ENCODE data around the gene ZNF564. TPM values are rescaled to one million over a fixed set of nuclear protein-coding genes. Genes with fewer than 3 reads are reported as not detected.

The ZNF564 gene
- total RNA-seq, 4 donors from 2014 or later, result 10.7 to 15.0 (median 14.3) TPM

DNA sequence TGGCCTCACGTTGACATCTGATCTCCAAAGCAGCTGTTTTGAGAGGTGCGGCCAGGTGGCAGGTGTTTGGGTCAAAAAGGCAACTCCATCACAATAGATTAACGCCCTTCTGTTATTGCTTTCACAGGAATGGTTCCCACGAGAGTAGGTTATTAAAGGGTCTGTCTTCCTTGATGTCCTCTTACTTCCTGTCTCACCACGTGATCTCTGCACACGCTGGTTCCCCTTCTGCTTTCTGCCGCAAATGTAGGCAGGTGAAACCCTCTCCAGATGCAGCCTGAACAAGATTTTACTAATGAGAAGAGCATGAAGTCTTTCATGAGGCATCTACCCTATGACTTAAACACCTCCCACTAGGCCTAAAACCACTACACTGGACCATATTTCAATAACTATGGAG is 22.8 kb upstream of the ZNF564 start:
- TF ChIP-seq, protein P1, sequence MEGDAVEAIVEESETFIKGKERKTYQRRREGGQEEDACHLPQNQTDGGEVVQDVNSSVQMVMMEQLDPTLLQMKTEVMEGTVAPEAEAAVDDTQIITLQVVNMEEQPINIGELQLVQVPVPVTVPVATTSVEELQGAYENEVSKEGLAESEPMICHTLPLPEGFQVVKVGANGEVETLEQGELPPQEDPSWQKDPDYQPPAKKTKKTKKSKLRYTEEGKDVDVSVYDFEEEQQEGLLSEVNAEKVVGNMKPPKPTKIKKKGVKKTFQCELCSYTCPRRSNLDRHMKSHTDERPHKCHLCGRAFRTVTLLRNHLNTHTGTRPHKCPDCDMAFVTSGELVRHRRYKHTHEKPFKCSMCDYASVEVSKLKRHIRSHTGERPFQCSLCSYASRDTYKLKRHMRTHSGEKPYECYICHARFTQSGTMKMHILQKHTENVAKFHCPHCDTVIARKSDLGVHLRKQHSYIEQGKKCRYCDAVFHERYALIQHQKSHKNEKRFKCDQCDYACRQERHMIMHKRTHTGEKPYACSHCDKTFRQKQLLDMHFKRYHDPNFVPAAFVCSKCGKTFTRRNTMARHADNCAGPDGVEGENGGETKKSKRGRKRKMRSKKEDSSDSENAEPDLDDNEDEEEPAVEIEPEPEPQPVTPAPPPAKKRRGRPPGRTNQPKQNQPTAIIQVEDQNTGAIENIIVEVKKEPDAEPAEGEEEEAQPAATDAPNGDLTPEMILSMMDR (IDR thresholded peaks at IDR 0.05; ENCODE audit: low read depth), result no peak

DNA sequence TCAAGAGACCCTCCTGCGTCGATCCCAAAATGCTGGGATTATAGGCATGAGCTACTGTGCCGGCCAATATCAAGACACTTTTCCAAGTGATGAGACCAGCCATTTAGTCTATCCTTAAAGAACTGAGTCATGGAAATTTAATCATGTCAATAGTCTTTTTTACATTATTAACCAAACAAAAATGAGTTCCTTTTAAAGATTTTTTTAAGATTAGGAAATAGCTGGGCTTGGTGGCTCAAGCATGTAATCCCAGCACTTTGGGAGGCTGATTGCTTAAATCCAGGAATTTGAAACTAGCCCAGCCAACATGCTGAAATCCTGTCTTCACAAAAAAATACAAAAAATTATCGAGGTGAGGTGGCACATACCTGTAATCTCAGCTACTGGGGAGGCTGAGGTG is 16.7 kb upstream of the ZNF564 start:
- TF ChIP-seq, protein P1 (IDR thresholded peaks at IDR 0.05; ENCODE audit: low read depth), result no peak

DNA sequence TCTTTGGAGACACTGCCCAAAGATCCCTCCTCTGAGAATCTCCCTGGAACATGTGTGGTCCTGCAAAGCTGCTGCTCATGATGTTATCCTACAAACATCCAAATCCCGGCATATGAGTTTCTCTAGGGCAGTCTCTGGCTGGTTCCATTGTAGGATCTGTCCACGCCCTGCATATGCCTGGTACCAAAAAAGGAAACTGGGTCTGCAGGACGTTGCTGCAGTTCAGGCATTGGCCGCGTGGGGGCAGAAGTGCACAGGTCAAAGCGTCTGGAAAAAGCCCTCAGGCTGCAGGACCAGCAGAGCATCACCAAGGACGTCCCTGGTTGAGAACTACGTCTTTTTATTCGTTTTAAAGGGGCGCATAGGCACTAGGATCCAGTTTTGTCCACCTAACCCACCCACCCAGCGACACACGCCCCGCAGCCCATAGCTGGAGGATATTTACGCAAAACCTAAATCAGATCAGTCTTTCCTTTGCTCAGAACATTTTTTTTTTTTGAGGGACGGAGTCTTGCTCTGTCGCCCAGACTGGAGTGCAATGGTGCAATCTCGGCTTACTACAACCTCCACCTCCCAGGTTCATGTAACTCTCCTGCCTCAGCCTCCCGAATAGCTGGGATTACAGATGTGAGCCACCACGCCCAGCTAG is 12.9 kb upstream of the ZNF564 start:
- TF ChIP-seq, protein P1 (IDR thresholded peaks at IDR 0.05; ENCODE audit: low read depth), result no peak

DNA sequence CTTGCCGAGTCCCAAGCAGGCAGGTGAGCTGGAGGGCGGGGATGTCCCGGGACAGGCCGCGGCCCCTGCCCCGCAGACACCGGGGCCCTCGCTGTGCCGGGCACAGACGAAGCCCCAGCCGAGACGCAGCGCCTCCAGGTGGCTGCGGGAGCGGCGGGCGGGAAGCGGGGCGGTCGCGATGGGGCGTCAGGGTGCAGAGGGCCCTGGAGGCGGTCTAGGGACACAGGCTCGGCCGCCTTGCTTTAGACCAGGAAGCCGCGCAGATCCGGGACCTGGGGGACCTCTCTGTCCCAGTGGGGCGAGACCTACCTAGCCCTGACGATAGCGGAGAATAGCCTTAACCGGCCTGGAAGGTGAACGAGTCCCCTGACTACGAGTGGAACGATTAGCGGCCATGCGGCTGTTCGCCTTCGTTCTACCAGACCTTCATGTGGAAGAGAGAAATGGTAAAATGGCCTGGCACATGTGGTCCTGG is 4.2 kb upstream of the ZNF564 start:
- TF ChIP-seq, protein P1 (IDR thresholded peaks at IDR 0.05; ENCODE audit: low read depth), result no peak

- TF ChIP-seq, protein P1 (IDR thresholded peaks at IDR 0.05; ENCODE audit: low read depth), result no peak
These were observed 4.4 kb downstream of the ZNF564 start for GRCh38 chr19:12546903-12547302.

DNA sequence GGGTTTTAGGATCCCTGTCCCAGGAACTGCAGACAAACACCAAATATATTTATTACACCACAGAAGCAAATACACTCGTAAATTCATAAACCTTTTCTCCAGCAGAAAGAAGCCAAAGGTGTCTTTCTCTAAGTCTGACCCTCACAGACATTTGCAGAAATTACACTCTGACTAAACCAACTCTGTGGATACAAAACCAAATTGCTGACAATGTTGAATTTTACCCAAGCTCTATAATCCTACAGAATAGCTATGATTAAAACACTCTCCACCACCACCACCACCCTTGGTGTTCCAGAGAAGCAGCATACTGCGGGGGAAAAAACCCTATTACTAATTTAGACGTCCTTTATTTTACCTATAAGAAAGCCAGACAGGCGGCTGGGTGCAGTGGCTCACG is 5.2 kb downstream of the ZNF564 start:
- TF ChIP-seq, protein P1 (IDR thresholded peaks at IDR 0.05; ENCODE audit: low read depth), result no peak

GRCh38 chr19:12545267-12545666 is 6.0 kb downstream of the ZNF564 start:
- TF ChIP-seq, protein P1 (IDR thresholded peaks at IDR 0.05; ENCODE audit: low read depth), result no peak
